NCI-H2081 treated with DMSO at 0.1 percent for 48 hours (cell line): Measurements from ENCODE around the gene NPAS3.

Source experiments
- DNase-seq: peaks from one replicate; lab custom pipeline; 2025; lab: John Stamatoyannopoulos, UW

NPAS3 gene

GRCh38 chr14:33480887-33481184 lies 542.2 kb downstream of the NPAS3 start:
- no peak for DNase-seq

DNA sequence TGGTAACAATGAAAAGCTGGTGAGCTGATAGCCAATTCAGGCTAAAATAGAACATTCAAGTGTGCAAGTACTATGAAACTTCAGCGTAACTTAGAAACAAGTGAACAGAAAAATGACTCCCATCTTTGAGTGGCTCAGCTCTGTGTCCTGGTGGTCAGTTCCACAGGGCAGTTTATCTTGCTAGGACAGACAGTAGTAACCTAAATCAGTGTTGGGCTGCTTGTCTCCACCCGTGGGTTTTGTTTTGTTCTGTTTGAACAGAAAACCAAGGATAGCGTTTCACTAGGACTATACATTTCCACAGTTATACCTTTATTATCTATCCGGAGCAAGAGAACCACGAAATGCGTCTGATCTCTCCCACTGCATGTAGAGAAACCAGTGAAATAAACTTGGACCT lies 544.4 kb downstream of the NPAS3 start:
- DNase-seq, result no peak

GRCh38 chr14:33483541-33483940 lies 544.9 kb downstream of the NPAS3 start:
- DNase-seq, result no peak

- DNase-seq, result no peak
These were observed 545.6 kb downstream of the NPAS3 start for GRCh38 chr14:33484264-33484663.

- no peak for DNase-seq
These were observed 547.7 kb downstream of the NPAS3 start for GRCh38 chr14:33486332-33486890.

DNA sequence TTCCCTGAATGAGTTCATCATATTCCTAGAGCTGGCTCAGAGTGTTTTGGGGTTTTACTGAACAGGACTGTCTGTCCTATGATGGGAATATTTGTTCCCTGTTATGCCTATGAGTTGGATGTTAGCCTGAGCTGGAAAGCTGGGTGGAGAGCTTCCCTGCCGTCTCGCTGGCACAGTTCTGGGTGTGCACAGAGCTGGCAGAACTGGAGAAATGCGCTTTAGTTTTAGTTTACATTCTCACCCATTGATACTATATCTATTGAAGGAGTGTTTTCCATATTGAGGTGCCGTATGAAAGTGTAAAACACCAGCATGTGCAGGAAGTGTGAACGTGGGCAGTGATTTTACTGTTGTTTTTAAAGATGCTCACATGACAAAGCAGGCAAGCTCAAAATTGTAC lies 549.9 kb downstream of the NPAS3 start:
- no peak for DNase-seq

DNA sequence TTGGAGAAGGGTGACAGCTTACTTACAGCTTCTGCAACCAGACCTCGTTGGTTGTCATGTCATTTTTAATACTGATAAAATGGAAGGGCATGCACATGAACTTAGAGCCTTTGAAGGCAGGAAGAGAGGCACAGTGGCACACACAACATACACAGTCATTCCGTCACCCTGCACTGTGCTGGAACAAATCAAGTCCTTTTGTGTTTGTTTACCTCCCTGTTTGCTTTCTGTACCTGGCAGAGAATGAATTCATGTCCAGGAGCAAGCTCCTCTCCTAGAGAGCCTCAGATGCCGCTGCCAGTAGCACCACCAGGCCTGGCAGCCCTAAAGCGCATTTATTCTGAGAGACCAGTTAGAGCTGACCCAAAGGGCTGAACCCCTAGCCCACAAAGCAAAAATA lies 551.9 kb downstream of the NPAS3 start:
- DNase-seq, result no peak

GRCh38 chr14:33491112-33491511 lies 552.4 kb downstream of the NPAS3 start:
- DNase-seq, result no peak

DNA sequence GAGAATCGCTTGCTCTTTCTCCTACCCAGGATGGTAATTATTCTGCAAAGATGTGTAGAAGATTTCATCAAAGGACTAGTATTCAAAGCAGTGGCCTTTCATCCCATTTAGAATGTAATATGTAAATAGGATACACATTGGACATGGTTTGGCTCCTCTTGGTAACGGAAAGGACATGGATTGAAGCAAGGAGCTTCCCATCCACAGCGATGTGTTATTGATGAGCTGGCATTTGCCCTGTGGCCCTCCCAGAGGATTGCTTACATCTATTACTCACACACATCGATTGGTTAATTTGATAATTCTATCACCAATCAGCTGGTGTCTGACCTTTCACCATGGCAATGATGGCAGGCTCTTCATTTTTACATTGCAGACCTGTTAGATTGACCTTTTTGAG lies 553.8 kb downstream of the NPAS3 start:
- DNase-seq, result no peak

- DNase-seq, result no peak
These were observed 554.6 kb downstream of the NPAS3 start for GRCh38 chr14:33493266-33493665.

DNA sequence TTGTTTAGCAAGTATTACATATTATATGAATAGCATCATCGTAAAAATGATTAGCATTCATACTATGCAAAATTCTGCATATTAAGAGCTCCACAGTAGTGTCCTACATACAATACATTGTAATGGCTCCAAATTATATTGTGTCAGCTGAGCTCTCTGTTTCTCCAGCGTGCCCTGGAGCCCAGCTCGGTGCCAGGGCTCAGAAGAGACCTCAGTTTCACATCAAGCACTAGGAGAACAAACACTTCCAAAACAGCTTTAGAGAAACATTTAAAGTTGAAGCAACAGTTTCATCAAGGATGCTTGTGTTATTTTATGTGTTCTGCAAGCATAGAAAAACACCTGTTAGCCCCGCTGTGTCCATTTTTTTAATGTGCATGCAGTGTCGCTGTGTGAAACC lies 555.3 kb downstream of the NPAS3 start:
- no peak for DNase-seq

GRCh38 chr14:33499687-33500086 lies 561.0 kb downstream of the NPAS3 start:
- DNase-seq, result no peak

DNA sequence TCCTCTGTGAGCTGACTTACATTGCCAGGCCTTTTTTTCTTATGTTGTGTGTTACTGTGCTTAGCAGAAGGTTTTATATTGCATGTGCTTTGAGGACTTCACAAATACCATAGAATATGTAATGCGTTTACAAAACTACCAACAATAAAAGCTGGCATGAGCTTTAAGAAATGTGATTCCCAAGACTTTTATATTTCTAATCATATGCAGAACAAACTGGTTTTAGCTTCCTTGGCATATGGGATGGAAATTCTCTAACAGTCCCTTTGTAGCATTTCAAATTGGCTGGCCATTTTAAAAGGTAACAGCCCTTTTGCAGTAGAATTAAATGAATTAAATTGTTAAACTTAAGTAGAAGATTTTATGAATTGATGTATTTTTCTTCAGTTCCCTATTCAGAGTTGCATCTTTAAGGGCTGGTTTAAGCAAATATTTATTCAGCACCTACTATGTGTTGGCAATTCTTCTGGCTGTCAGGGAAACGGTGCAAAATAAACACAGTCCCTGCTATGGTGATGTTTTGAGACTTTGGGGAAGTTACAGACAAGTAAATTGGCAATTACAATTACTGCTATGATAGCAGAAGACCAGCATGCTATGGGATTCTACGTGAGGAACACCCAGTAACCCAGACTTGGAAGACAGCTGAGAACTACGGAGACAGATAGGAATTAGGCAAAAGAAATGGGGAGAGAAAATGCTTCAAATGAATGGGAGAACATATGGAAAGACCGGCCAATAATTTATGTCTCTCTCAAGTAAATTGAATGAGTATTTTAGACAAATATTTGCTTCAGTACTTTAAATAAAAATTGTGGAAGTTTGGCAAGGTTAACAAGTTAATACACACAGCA lies 565.8 kb downstream of the NPAS3 start:
- DNase-seq, result no peak

GRCh38 chr14:33505266-33505962 lies 566.7 kb downstream of the NPAS3 start:
- DNase-seq, result no peak

DNA sequence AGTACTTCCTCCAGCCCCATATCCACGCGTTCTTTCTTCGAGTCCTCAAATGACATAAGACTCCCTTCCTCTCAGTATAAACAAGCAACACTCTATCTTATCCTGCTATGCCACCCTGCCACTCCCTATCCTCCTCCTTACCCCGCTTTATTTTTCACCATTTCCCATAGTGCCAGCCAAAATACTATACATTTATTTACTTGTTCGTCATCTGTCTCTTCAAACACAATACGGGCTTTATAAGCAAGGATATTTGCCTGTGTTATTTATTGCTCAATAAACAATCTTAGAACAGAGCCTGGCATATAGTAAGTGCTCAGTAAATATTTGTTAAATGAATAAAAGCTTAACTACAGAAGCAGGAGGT lies 567.3 kb downstream of the NPAS3 start:
- no peak for DNase-seq

DNA sequence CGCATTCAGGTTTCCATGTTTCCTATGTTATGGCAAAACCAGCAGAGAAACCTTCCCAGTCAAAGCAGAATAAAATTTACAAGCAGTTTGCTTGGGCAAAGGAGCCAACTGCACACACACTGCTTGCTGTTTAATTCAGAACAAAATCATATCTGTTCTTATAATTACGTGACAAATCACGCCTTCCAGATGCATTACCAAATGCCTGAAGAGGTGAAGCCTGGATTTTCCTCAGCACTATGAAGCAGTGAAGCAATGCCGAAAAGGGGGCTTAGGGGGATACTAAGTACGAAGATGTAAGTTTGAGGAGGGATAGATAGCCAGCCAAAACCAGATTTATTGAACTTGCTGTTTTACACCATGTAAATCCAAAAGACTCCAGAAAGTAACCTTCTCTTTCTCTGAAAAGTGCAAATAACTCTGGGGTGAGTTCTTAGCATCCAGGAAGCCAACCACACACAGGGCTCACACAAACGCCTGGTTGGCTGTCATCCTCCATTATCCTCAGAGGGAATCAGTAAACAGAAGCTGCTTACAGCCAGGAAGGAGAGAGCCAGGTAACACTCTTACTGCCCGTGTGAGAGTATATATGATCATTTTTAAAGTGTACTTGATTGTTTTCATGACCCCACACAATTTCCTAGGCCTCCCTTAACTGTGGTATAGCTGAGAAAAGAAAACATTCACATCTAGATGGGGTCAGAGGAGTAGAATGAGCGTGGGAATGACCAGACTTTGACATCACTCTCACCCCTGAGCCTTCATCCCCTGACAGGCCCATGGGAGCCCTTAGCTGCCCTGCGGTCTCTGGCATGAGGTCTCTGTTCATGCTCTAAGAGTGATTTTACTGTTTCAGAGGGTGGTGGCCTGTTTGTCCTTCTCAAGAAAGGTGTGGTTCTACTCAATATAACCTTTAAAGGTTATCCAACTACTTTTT lies 569.7 kb downstream of the NPAS3 start:
- DNase-seq, result no peak

DNA sequence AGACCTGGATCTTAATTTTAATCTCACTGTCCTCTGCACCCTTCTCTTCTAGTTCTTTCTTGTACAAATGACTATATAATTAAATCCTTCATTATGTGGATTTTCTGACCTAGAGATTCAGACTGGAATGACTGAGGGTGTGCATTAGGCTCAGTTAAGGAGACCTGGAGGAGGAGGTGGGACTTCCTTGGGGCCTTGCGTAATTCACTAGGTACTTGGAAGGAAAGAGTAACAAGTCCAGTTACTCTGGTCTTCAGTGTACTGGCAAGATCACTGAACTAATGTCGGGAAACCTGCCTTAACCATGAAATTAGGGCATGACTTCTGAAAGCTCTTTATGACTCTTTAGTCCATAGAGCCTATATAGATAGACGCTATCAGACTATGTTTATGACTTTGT lies 570.8 kb downstream of the NPAS3 start:
- DNase-seq, result no peak

GRCh38 chr14:33510063-33510481 lies 571.4 kb downstream of the NPAS3 start:
- no peak for DNase-seq

DNA sequence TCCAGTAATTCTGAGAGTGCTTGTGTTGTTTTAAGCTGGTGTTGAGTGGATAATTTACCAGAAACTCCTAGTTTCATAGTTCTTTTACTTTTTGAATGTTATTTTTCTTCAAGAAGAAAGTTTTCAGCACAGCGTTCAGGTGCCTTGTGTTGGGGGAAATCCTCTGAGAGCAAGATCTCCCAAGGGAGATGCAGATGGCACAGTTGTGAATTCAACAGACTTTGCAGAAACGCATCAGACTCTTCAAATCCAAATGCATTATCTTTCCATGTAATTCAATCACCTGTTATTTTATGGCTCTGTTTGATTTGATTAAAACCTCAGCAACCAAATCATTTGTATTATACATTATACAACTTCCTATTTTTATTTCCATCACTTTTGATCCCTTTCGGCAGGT lies 572.3 kb downstream of the NPAS3 start:
- no peak for DNase-seq

DNA sequence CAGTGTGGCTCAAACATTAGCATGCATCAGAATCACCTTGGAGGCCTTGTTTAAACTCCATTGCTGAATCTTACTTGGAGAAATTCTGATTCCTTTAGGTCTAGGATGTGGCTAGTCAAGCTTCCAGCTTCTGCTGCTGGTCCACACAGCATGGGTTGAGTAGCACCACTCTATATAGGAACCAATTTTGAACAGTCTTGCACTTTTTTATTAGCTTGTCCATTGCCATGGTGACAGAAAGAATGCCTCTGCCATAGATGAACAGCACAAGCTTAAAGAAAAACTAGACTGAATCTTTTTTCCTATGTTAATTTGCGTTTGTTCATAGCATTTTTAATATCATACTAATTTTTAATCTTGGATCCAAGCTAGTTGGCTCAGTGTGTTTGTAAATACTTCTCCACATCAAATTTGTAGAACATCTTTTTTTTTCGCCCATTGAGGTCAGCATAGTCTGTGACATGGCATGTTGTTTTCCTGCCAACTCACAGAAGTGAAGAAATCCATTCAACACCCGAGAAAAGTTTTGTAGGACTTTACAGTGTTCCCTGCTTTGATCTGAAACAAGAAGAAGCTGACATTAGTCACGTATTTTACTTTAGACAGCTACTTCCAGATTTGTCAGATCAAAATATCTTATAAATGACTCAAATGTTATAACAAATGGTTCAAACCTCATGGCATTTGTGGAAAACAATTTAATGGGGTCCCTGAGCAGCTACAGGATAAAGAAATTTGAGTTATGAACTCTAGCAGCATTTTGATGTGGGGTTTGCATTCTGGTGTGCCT lies 573.4 kb downstream of the NPAS3 start:
- DNase-seq, result no peak

- DNase-seq, result no peak
These were observed 576.8 kb downstream of the NPAS3 start for GRCh38 chr14:33515441-33515840.

DNA sequence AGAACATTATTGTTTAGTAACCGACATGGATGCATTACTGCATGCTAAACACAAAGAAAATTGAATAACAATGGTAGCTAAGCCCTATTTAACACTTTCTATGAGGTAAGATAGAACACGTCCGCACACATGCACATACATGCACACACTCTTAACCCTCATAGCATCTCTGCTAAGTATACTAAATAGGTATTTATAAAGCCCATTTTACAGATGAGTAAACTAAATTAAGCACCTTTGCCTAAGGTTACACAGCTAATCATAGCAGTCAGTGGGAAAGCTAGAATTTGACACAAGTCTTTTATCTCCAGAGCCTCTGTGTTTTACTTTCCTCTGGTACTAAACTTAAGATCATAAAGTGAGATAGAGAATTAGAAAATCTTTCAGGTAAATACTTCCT lies 577.2 kb downstream of the NPAS3 start:
- DNase-seq, result no peak
